HT1080 (cell line): Measurements from ENCODE around the gene ARID4B. TPM values are rescaled to one million over a fixed set of nuclear protein-coding genes. Genes with fewer than 3 reads are reported as not detected.
"Not testable (repeated sequence)": the region's sequence is repeated elsewhere in the genome, so short reads cannot be mapped to it uniquely, and the experiment has no call there.

Experiments used
- DNase-seq: peaks from one replicate; pipeline ENCODE4 v3.0.0-alpha.2; 2015; ENCODE audit warnings: low read depth
- total RNA-seq: library from RNA; depleted of rRNA; stranded (reverse); fragments of >200 nt; shearing (Covaris generic); gene quantifications from 2 replicates; pipeline ENCODE4 v1.2.3, GENCODE V29; 2014

ARID4B gene
- total RNA-seq, 1 experiment from 2014 or later, result 11.6 TPM

- no peak for DNase-seq
These were observed 2.9 kb upstream of the ARID4B start for GRCh38 chr1:235330918-235331285.

GRCh38 chr1:235329139-235329902 lies 1.3 kb upstream of the ARID4B start:
- no peak for DNase-seq

GRCh38 chr1:235328271-235329138 lies 526 bp upstream of the ARID4B start, which contains the start of gene GGPS1:
GGPS1 (plus strand) TSS chr1:235328570; CDS start chr1:235335265, 6,695 bp downstream.
- peak; percentile 98 for DNase-seq

- peak; percentile 31 for DNase-seq
These were observed 1.0 kb downstream of the ARID4B start for GRCh38 chr1:235326719-235327558.

GRCh38 chr1:235325854-235326253 lies 2.1 kb downstream of the ARID4B start:
- no peak for DNase-seq

- DNase-seq, result no peak
These were observed 2.8 kb downstream of the ARID4B start for GRCh38 chr1:235325139-235325538.

- DNase-seq, result no peak
These were observed 3.7 kb downstream of the ARID4B start for GRCh38 chr1:235324296-235324695.

- no peak for DNase-seq
These were observed 7.3 kb downstream of the ARID4B start for GRCh38 chr1:235320521-235321179.

- no peak for DNase-seq
These were observed 8.7 kb downstream of the ARID4B start for GRCh38 chr1:235319255-235319654.

- no peak for DNase-seq
These were observed 10.8 kb downstream of the ARID4B start for GRCh38 chr1:235317168-235317567.

GRCh38 chr1:235315735-235316134 lies 12.2 kb downstream of the ARID4B start:
- DNase-seq, result no peak

GRCh38 chr1:235315173-235315572 lies 12.8 kb downstream of the ARID4B start:
- no peak for DNase-seq

GRCh38 chr1:235313931-235314678 lies 13.9 kb downstream of the ARID4B start:
- no peak for DNase-seq

GRCh38 chr1:235313262-235313661 lies 14.7 kb downstream of the ARID4B start:
- no peak for DNase-seq

GRCh38 chr1:235309206-235309605 lies 18.8 kb downstream of the ARID4B start:
- DNase-seq, result not testable (repeated sequence)

GRCh38 chr1:235307158-235308124 lies 20.5 kb downstream of the ARID4B start:
- DNase-seq, result no peak

- DNase-seq, result no peak
These were observed 23.2 kb downstream of the ARID4B start for GRCh38 chr1:235304549-235305451.

GRCh38 chr1:235302143-235302542 lies 25.8 kb downstream of the ARID4B start:
- DNase-seq, result no peak
